NCI-H1930 (cell line): ENCODE data around the gene SLC26A11.
"Not testable (repeated sequence)": the region's sequence is repeated elsewhere in the genome, so short reads cannot be mapped to it uniquely, and the experiment has no call there.

Source experiments
- DNase-seq, 2 experiments: peaks; one replicate each; lab custom pipeline; 2025; lab: John Stamatoyannopoulos, UW

SLC26A11 gene

GRCh38 chr17:80196652-80197051 is 23.6 kb upstream of the SLC26A11 start:
- no peak for DNase-seq

GRCh38 chr17:80198144-80198661 is 22.0 kb upstream of the SLC26A11 start:
- DNase-seq = no peak

GRCh38 chr17:80199295-80199694 is 20.9 kb upstream of the SLC26A11 start:
- not testable (repeated sequence) for DNase-seq

- DNase-seq = no peak
These were observed 18.8 kb upstream of the SLC26A11 start for GRCh38 chr17:80201446-80201845.

GRCh38 chr17:80202197-80202596 is 18.0 kb upstream of the SLC26A11 start:
- no peak for DNase-seq

GRCh38 chr17:80203471-80203963 is 16.7 kb upstream of the SLC26A11 start:
- DNase-seq = no peak

- no peak for DNase-seq
These were observed 15.4 kb upstream of the SLC26A11 start for GRCh38 chr17:80204626-80205468.

- no peak for DNase-seq
These were observed 14.4 kb upstream of the SLC26A11 start for GRCh38 chr17:80205811-80206210.

GRCh38 chr17:80208050-80208449 is 12.2 kb upstream of the SLC26A11 start:
- DNase-seq = no peak

GRCh38 chr17:80209765-80210164 is 10.5 kb upstream of the SLC26A11 start:
- no peak for DNase-seq

- no peak for DNase-seq
These were observed 9.7 kb upstream of the SLC26A11 start for GRCh38 chr17:80210348-80211108.

- DNase-seq = no peak
These were observed 8.1 kb upstream of the SLC26A11 start for GRCh38 chr17:80212109-80212508.

- DNase-seq = no peak
These were observed 7.7 kb upstream of the SLC26A11 start for GRCh38 chr17:80212511-80212910.

GRCh38 chr17:80212962-80213642 is 7.1 kb upstream of the SLC26A11 start:
- DNase-seq = no peak

- DNase-seq = no peak
These were observed 6.6 kb upstream of the SLC26A11 start for GRCh38 chr17:80213643-80213975.

GRCh38 chr17:80214012-80214877 is 6.0 kb upstream of the SLC26A11 start:
- no peak for DNase-seq

- DNase-seq = no peak
These were observed 5.4 kb upstream of the SLC26A11 start for GRCh38 chr17:80214878-80215210.

- DNase-seq = no peak
These were observed 3.5 kb upstream of the SLC26A11 start for GRCh38 chr17:80216473-80217456.

- DNase-seq = no peak
These were observed 2.4 kb upstream of the SLC26A11 start for GRCh38 chr17:80217703-80218362.

- DNase-seq = no peak
These were observed 1.8 kb upstream of the SLC26A11 start for GRCh38 chr17:80218391-80218790.
